ENCODE results near the gene FARSA. TPM values are rescaled to one million over a fixed set of nuclear protein-coding genes. Genes with fewer than 3 reads are reported as not detected.

The FARSA gene
- total and polyA plus RNA-seq, 2 of the 13 experiments (the other 11 are each of a cell fraction or from before 2014, with no cell fraction given), result 25.9 to 72.0 TPM

DNA sequence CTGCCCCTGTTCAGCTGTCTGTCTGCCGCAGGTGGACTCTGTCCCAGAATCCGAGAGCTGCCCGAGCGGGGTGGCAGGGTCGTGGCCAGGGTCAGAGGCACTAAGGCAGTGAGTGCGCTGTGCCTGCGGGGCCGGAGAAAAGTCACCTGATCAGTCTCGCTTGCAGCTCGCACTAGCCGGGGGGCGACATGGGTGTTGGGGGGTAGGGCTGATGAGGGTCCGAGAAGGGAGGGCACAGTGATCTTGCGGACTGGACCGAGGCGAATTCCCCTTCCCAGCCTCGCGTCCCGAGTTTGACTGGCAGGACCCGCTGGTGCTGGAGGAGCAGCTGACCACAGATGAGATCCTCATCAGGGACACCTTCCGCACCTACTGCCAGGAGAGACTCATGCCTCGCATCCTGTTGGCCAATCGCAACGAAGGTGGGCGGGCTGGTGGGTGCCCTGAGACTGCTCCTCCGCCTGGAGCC, 41.9 kb downstream of the FARSA start:
- intact Hi-C loops (cut with micrococcal nuclease; ENCODE audit: unreplicated experiment), result no loop called here
- no peaks in the 10 kb centered on the region for H4K20me1 ChIP-seq (ENCODE audit: insufficient read depth, low read length)
- peaks cover 37% of the 10 kb centered on the region for H3K4me1 ChIP-seq (ENCODE audit: insufficient read depth, low read length)
- peak overlapping the region; percentile 80 for H3K9ac ChIP-seq (ENCODE audit: insufficient read depth, low read depth, low read length)
- H3K4me2 ChIP-seq (ENCODE audit: low read depth, low read length), result peak overlapping the region; percentile 97
- H3K79me2 ChIP-seq (ENCODE audit: insufficient read depth, low read length), result peaks cover 8% of the 10 kb centered on the region
- POLR2A ChIA-PET, result interaction anchor here (0.5 to 2.2 kb wide), 20 partner anchors 9 to 341 kb away, joined by 3 to 26 read pairs (median 6); partner anchors contain the start of genes DHPS, DNASE2, FARSA and GADD45GIP1
- peak overlapping the region; percentile 84 for H3K27ac ChIP-seq (ENCODE audit: extremely low read length, insufficient read depth, low read length)
- CTCF ChIA-PET (ENCODE audit: low intra/inter-chr PET ratio, low total read pairs), result no interaction called here
- peaks cover 0 to 9% of the 10 kb centered on the region in 2 experiments; a peak in 3 of 5 replicates for H3K27me3 ChIP-seq (ENCODE audit: control insufficient read depth in 1 of 2, insufficient read depth in 2 of 2, low read length in 2 of 2)
- WGBS (ENCODE audit: low lambda C conversion rate), result 0% methylated on average over 4 of the region's 26 CpGs
- ATAC-seq, result peak; percentile 59
- peaks cover 12 to 21% of the 10 kb centered on the region in 2 experiments; a peak in 4 of 5 replicates for H3K36me3 ChIP-seq (replicated peaks in 1 of 2; ENCODE audit: control insufficient read depth in 1 of 2, insufficient read depth in 2 of 2, low read length in 2 of 2)
- peak; percentile 20 for DNase-seq (ENCODE audit: low spot score)
- TSS peak; percentile 78 for BruUV-seq (replicated peaks)
- peak overlapping the region; percentile 67 to 95 (median 94) for H3K4me3 ChIP-seq (replicated peaks in 1 of 3; ENCODE audit: insufficient read depth in 1 of 3, low read depth in 2 of 3, low read length in 3 of 3)
- no peak for FAIRE-seq
- no peak overlapping the region for H2AFZ ChIP-seq (ENCODE audit: low read length)
- in situ Hi-C loops (cut with HindIII; ENCODE audit: extremely low pct_ligation_motif_present, low pct_unique_long_range_greater_than_20kb), result no loop called here
- no peaks in the 10 kb centered on the region for H3K9me3 ChIP-seq (ENCODE audit: low read length)
- TF ChIP-seq ZNF446 (CRISPR knock-in tag; IDR thresholded peaks at IDR 0.05) (no peak), MBD4 (IDR thresholded peaks at IDR 0.05; ENCODE audit: borderline replicate concordance, low read length) (no peak), ZNF549 (CRISPR knock-in tag; IDR thresholded peaks at IDR 0.05) (no peak), YY1 (IDR thresholded peaks at IDR 0.05; ENCODE audit: insufficient read depth, insufficient replicate concordance, low read depth, low read length) (no peak), ZBTB3 (CRISPR knock-in tag; IDR thresholded peaks at IDR 0.05; ENCODE audit: borderline replicate concordance, low read depth) (no peak), HNF1B (CRISPR knock-in tag; IDR thresholded peaks at IDR 0.05) (no peak), ZNF513 (CRISPR knock-in tag; conservative IDR thresholded peaks at IDR 0.05) (no peak), PCBP1 (IDR thresholded peaks at IDR 0.05; ENCODE audit: borderline replicate concordance, low read depth, low read length) (0 out of 2 replicates have a peak, but pooled peaks have one; percentile 24), FOXM1 (CRISPR knock-in tag; IDR thresholded peaks at IDR 0.05) (no peak), CENPBD1 (CRISPR knock-in tag; IDR thresholded peaks at IDR 0.05; ENCODE audit: borderline replicate concordance, low read depth) (no peak), KLF15 (CRISPR knock-in tag; IDR thresholded peaks at IDR 0.05; ENCODE audit: borderline replicate concordance) (no peak), ZSCAN20 (CRISPR knock-in tag; IDR thresholded peaks at IDR 0.05; ENCODE audit: borderline replicate concordance) (no peak), RARA (CRISPR knock-in tag; IDR thresholded peaks at IDR 0.05) (no peak), SRSF1 (optimal IDR thresholded peaks at IDR 0.05; ENCODE audit: low read depth, low read length) (no peak), ZNF839 (CRISPR knock-in tag; IDR thresholded peaks at IDR 0.05; ENCODE audit: borderline replicate concordance) (no peak), STAT5B (CRISPR knock-in tag; IDR thresholded peaks at IDR 0.05) (no peak), ZUFSP (CRISPR knock-in tag; IDR thresholded peaks at IDR 0.05; ENCODE audit: borderline replicate concordance) (no peak)

Measured in HepG2 (cell line).